ENCODE data around the gene WFIKKN2.

- TF ChIP-seq CTCF (IDR thresholded peaks at IDR 0.05 in 2 of 3, conservative IDR thresholded peaks at IDR 0.05 in 1 of 3; ENCODE audit: borderline replicate concordance in 1 of 3, insufficient read depth in 1 of 3, low read depth in 2 of 3, low read length in 2 of 3) = no peak
- TF ChIP-seq SP1 (IDR thresholded peaks at IDR 0.05; ENCODE audit: low read depth) = no peak
- TF ChIP-seq REST (IDR thresholded peaks at IDR 0.05; ENCODE audit: low read depth) = no peak
- TF ChIP-seq RAD21 (IDR thresholded peaks at IDR 0.05; ENCODE audit: low read depth) = no peak
- no peak for TF ChIP-seq MAX (IDR thresholded peaks at IDR 0.05)
- no peak for TF ChIP-seq SIN3A (IDR thresholded peaks at IDR 0.05; ENCODE audit: low read depth)
These were observed 7.9 kb downstream of the WFIKKN2 start for GRCh38 chr17:50843150-50843905.
